Limb (tissue), 2 donors: Measurements from ENCODE around the gene MYO10.
"Not testable (repeated sequence)": the region's sequence is repeated elsewhere in the genome, so short reads cannot be mapped to it uniquely, and the experiment has no call there.

Experiments used
- DNase-seq, 2 donors: peaks; one replicate each; pipeline ENCODE4 v3.0.0-alpha.2; 2016; ENCODE audit errors: extremely low spot score in 2 of 2

The MYO10 gene

GRCh38 chr5:16784843-16785791, 151.0 kb downstream of the MYO10 start:
- DNase-seq: no peak

- DNase-seq: no peak
Observed at GRCh38 chr5:16784088-16784487, 152.0 kb downstream of the MYO10 start.

GRCh38 chr5:16781828-16782626, 154.1 kb downstream of the MYO10 start:
- no peak for DNase-seq

- DNase-seq: no peak
Observed at GRCh38 chr5:16780325-16780724, 155.8 kb downstream of the MYO10 start.

GRCh38 chr5:16777432-16777831, 158.7 kb downstream of the MYO10 start:
- DNase-seq: no peak

GRCh38 chr5:16776611-16777251, 159.4 kb downstream of the MYO10 start:
- DNase-seq: no peak

- no peak for DNase-seq
Observed at GRCh38 chr5:16774806-16775205, 161.3 kb downstream of the MYO10 start.

- DNase-seq: no peak
Observed at GRCh38 chr5:16773991-16774390, 162.1 kb downstream of the MYO10 start.

- DNase-seq: no peak
Observed at GRCh38 chr5:16772556-16772955, 163.5 kb downstream of the MYO10 start.

- DNase-seq: no peak
Observed at GRCh38 chr5:16768184-16768583, 167.9 kb downstream of the MYO10 start.

- no peak for DNase-seq
Observed at GRCh38 chr5:16763211-16763610, 172.9 kb downstream of the MYO10 start.

- no peak for DNase-seq
Observed at GRCh38 chr5:16759147-16759773, 176.8 kb downstream of the MYO10 start.

GRCh38 chr5:16757989-16758501, 178.0 kb downstream of the MYO10 start:
- no peak for DNase-seq

- DNase-seq: not testable (repeated sequence)
Observed at GRCh38 chr5:16757577-16757976, 178.5 kb downstream of the MYO10 start.

- DNase-seq: no peak
Observed at GRCh38 chr5:16757146-16757545, 178.9 kb downstream of the MYO10 start.

- DNase-seq: no peak
Observed at GRCh38 chr5:16756692-16757091, 179.4 kb downstream of the MYO10 start.

- no peak for DNase-seq
Observed at GRCh38 chr5:16755641-16756040, 180.4 kb downstream of the MYO10 start.

GRCh38 chr5:16754601-16755000, 181.5 kb downstream of the MYO10 start:
- no peak for DNase-seq

GRCh38 chr5:16754086-16754485, 182.0 kb downstream of the MYO10 start:
- no peak for DNase-seq

GRCh38 chr5:16750445-16750844, 185.6 kb downstream of the MYO10 start:
- DNase-seq: no peak

GRCh38 chr5:16749626-16750025, 186.5 kb downstream of the MYO10 start:
- DNase-seq: no peak
